Astrocyte (in vitro differentiated cells and primary cell): ENCODE data around the gene HOXA6. TPM values are rescaled to one million over a fixed set of nuclear protein-coding genes. Genes with fewer than 3 reads are reported as not detected.

ENCODE experiments used
- DNase-seq: peaks from one replicate; pipeline ENCODE4 v3.0.0-alpha.2; 2010; ENCODE audit warnings: low read depth
- FAIRE-seq: peaks from 2 replicates; lab custom pipeline; 2011; peaks lifted over from hg19 to GRCh38; lab: Jason Lieb, UNC
- H2AFZ ChIP-seq: 2 replicates; pipeline ENCODE4 v1.6.0; 2012; ENCODE audit warnings: low read depth, low read length, inconsistent platforms
- H3K27ac ChIP-seq: 2 replicates; pipeline ENCODE4 v1.5.1; 2011; ENCODE audit warnings: low read depth, low read length, inconsistent platforms
- H3K27me3 ChIP-seq: 2 replicates; pipeline ENCODE4 v1.6.0; 2011; ENCODE audit warnings: low read length, inconsistent platforms; ENCODE audit not compliant: insufficient read depth
- H3K36me3 ChIP-seq: 2 replicates; pipeline ENCODE4 v1.5.1; 2011; ENCODE audit warnings: low read length, inconsistent platforms; ENCODE audit not compliant: insufficient read depth
- H3K4me1 ChIP-seq: 2 replicates; pipeline ENCODE4 v1.5.1; 2011; ENCODE audit warnings: low read length, inconsistent platforms; ENCODE audit not compliant: insufficient read depth
- H3K4me2 ChIP-seq: 2 replicates; pipeline ENCODE4 v1.6.0; 2012; ENCODE audit warnings: low read length, inconsistent platforms
- H3K4me3 ChIP-seq: 2 replicates; pipeline ENCODE4 v1.5.1; 2011; ENCODE audit warnings: low read depth, mild to moderate bottlenecking, low read length, inconsistent platforms; ENCODE audit not compliant: insufficient read depth
- H3K79me2 ChIP-seq: 2 replicates; pipeline ENCODE4 v1.6.0; 2012; ENCODE audit warnings: mild to moderate bottlenecking, low read length, inconsistent platforms; ENCODE audit not compliant: insufficient read depth
- H3K9ac ChIP-seq: 2 replicates; pipeline ENCODE4 v1.6.0; 2012; ENCODE audit warnings: mild to moderate bottlenecking, low read length, inconsistent platforms
- H3K9me3 ChIP-seq: 2 replicates; pipeline ENCODE4 v1.5.1; 2012; ENCODE audit warnings: low read depth, mild to moderate bottlenecking, low read length, inconsistent platforms; ENCODE audit not compliant: insufficient read depth
- H4K20me1 ChIP-seq: 2 replicates; pipeline ENCODE4 v1.6.0; 2012; ENCODE audit warnings: low read length, inconsistent platforms; ENCODE audit not compliant: insufficient read depth
- H3K27ac Mint-ChIP-seq: one replicate; pipeline ENCODE4 v1.8.0; 2021; ENCODE audit warnings: mild to moderate bottlenecking, mixed read lengths; ENCODE audit not compliant: unreplicated experiment
- H3K27me3 Mint-ChIP-seq: one replicate; pipeline ENCODE4 v1.8.0; 2021; ENCODE audit warnings: low read depth, mixed read lengths; ENCODE audit not compliant: unreplicated experiment
- H3K36me3 Mint-ChIP-seq: one replicate; pipeline ENCODE4 v1.8.0; 2021; ENCODE audit warnings: low read depth, mixed read lengths; ENCODE audit not compliant: unreplicated experiment
- H3K4me1 Mint-ChIP-seq: one replicate; pipeline ENCODE4 v1.8.0; 2021; ENCODE audit warnings: low read depth, mixed read lengths; ENCODE audit not compliant: unreplicated experiment
- H3K4me3 Mint-ChIP-seq: one replicate; pipeline ENCODE4 v1.8.0; 2021; ENCODE audit warnings: mild to moderate bottlenecking, moderate library complexity, mixed read lengths; ENCODE audit not compliant: unreplicated experiment
- H3K9me3 Mint-ChIP-seq: one replicate; pipeline ENCODE4 v1.8.0; 2021; ENCODE audit warnings: mild to moderate bottlenecking, mixed read lengths; ENCODE audit not compliant: unreplicated experiment
- EZH2 ChIP-seq: IDR thresholded peaks from 2 replicates; pipeline ENCODE4 v1.6.1; 2012; ENCODE audit warnings: mild to moderate bottlenecking, low read length, inconsistent platforms; ENCODE audit not compliant: insufficient read depth
- total RNA-seq: library from RNA; stranded (reverse); gene quantifications from 2 replicates; pipeline ENCODE4 v1.2.1, GENCODE V29; 2021
- TF ChIP-seq, protein P1 (sequence below): IDR thresholded peaks from 2 replicates; pipeline ENCODE4 v1.5.1; 2011; ENCODE audit warnings: low read depth, mild to moderate bottlenecking, inconsistent platforms, low read length, moderate library complexity; ENCODE audit not compliant: insufficient read depth

Gene HOXA6
- total RNA-seq, 1 donor from 2014 or later: not detected

DNA sequence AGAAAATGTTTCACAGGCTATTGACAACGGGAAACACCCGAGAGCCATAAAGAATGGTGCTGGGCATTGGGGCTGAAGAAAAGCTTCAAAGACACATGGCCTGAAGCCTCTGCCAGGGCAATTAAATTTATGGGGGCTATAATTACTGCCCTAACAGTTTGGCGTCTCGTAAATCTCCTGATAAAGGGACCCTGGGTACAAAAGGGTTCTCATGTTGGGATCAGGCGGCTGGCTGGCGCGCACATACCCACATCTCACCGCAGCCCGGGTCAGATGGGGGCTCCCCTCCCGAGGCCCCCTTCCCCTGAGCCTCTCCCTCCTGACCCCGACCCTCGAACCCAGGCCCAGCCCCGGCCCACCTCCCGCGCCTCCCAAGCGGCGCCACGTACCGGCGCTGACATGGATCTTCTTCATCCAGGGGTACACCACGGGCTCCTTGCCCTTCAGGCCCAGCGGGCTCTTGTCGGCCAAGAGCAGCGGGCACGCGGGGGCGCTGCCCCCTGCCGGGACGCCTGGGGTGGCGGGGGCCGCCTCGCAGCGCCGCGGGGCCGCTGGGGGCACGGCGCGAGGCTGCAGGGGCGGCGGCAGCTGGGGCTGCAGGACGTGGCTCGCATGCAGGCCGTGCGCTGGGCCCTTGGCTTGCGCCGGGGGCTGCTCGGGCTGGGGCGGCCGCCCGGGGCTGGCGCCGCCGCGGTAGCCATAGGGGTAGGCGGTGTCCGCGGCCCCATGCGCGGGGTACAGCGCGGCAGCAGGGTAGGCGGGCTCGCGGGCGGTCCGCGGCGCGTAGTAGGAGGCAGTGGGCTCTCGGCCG is 17.6 kb downstream of the HOXA6 start:
- Mint-ChIP-seq H3K36me3 (no peaks in the 10 kb centered on the region), H3K4me3 (no peak overlapping the region), H3K27ac (no peak overlapping the region), H3K9me3 (peaks cover 32% of the 10 kb centered on the region), H3K4me1 (no peaks in the 10 kb centered on the region), H3K27me3 (peaks cover 88% of the 10 kb centered on the region)
- FAIRE-seq (no peak), DNase-seq (no peak)
- no peaks in the 10 kb centered on the region for H3K36me3 ChIP-seq
- TF ChIP-seq, protein P1, sequence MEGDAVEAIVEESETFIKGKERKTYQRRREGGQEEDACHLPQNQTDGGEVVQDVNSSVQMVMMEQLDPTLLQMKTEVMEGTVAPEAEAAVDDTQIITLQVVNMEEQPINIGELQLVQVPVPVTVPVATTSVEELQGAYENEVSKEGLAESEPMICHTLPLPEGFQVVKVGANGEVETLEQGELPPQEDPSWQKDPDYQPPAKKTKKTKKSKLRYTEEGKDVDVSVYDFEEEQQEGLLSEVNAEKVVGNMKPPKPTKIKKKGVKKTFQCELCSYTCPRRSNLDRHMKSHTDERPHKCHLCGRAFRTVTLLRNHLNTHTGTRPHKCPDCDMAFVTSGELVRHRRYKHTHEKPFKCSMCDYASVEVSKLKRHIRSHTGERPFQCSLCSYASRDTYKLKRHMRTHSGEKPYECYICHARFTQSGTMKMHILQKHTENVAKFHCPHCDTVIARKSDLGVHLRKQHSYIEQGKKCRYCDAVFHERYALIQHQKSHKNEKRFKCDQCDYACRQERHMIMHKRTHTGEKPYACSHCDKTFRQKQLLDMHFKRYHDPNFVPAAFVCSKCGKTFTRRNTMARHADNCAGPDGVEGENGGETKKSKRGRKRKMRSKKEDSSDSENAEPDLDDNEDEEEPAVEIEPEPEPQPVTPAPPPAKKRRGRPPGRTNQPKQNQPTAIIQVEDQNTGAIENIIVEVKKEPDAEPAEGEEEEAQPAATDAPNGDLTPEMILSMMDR: no peak
- TF ChIP-seq EZH2: no peak
- H3K9ac ChIP-seq: peak overlapping the region; percentile 48
- H3K9me3 ChIP-seq: no peaks in the 10 kb centered on the region
- no peak overlapping the region for H3K27ac ChIP-seq
- no peaks in the 10 kb centered on the region for H4K20me1 ChIP-seq
- H3K4me3 ChIP-seq: peak overlapping the region; percentile 25
- peak overlapping the region; percentile 81 for H3K4me2 ChIP-seq
- H2AFZ ChIP-seq: no peak overlapping the region
- H3K79me2 ChIP-seq: no peaks in the 10 kb centered on the region
- H3K4me1 ChIP-seq: no peaks in the 10 kb centered on the region
- H3K27me3 ChIP-seq: peaks cover 72% of the 10 kb centered on the region

DNA sequence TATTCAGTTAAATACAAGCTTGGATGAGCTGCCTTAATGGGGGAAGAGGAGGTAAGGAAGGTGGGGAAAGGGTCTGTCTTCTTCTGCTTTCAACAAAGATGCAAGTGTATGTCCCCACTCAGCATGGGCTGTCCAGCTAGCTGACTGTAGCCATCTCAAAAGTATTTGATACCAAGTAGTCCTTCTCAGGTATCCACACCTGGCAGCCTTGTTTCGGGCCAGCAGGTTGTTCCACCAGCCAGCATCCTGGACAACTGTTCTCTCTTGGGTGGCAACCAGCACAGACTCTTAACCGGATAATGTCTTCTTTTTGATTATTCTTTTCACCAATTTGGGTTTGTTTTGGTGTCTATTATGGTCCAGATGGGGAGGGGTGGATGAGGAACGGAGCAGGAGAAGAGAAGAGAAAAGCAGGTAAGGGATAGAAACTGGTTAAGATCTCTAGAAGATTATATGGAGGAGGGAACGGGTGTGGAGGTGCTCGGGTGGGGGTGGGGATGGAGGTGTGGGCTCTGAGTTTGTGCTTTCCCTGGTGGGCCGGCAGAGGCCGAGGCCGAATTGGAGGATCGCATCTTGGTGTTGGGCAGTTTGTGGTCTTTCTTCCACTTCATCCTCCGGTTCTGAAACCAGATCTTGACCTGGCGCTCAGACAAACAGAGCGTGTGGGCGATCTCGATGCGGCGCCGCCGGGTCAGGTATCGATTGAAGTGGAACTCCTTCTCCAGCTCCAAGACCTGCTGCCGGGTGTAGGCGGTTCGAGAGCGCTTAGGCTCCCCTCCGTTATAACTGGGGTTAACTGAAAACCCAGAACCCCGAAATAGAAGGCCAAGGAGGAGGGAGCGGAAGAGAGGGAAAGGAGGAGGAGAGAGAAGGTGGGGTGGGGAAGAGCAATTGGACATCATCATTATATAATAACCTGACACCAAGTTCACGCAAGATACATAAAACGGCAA is 18.5 kb downstream of the HOXA6 start:
- H3K27me3 ChIP-seq: peaks cover 74% of the 10 kb centered on the region
- no peak for DNase-seq
- no peak overlapping the region for H3K27ac Mint-ChIP-seq
- H4K20me1 ChIP-seq: no peaks in the 10 kb centered on the region
- H3K36me3 ChIP-seq: no peaks in the 10 kb centered on the region
- H3K4me3 Mint-ChIP-seq: no peak overlapping the region
- H3K4me3 ChIP-seq: peak overlapping the region; percentile 25
- no peak overlapping the region for H2AFZ ChIP-seq
- H3K36me3 Mint-ChIP-seq: no peaks in the 10 kb centered on the region
- H3K4me1 ChIP-seq: no peaks in the 10 kb centered on the region
- peak overlapping the region; percentile 81 for H3K4me2 ChIP-seq
- H3K9me3 ChIP-seq: no peaks in the 10 kb centered on the region
- no peaks in the 10 kb centered on the region for H3K79me2 ChIP-seq
- H3K9me3 Mint-ChIP-seq: peaks cover 36% of the 10 kb centered on the region
- H3K9ac ChIP-seq: peak overlapping the region; percentile 48
- H3K4me1 Mint-ChIP-seq: peaks cover 2% of the 10 kb centered on the region
- peaks cover 88% of the 10 kb centered on the region for H3K27me3 Mint-ChIP-seq
- TF ChIP-seq, protein P1: no peak
- TF ChIP-seq EZH2: no peak
- no peak for FAIRE-seq
- H3K27ac ChIP-seq: no peak overlapping the region
